Stimulated activated CD8-positive, alpha-beta memory T cell treated with anti-CD3 and anti-CD28 coated beads, Interleukin-4, amount 100 ng/mL, for 4 hours (primary cell): ENCODE measurements around the gene HAL.

Experiments used
- DNase-seq, 2 donors: peaks; one replicate each; pipeline ENCODE4 v3.0.0-alpha.2; 2020; ENCODE audit warnings: low read depth in 2 of 2, low spot score in 1 of 2

HAL gene

DNA sequence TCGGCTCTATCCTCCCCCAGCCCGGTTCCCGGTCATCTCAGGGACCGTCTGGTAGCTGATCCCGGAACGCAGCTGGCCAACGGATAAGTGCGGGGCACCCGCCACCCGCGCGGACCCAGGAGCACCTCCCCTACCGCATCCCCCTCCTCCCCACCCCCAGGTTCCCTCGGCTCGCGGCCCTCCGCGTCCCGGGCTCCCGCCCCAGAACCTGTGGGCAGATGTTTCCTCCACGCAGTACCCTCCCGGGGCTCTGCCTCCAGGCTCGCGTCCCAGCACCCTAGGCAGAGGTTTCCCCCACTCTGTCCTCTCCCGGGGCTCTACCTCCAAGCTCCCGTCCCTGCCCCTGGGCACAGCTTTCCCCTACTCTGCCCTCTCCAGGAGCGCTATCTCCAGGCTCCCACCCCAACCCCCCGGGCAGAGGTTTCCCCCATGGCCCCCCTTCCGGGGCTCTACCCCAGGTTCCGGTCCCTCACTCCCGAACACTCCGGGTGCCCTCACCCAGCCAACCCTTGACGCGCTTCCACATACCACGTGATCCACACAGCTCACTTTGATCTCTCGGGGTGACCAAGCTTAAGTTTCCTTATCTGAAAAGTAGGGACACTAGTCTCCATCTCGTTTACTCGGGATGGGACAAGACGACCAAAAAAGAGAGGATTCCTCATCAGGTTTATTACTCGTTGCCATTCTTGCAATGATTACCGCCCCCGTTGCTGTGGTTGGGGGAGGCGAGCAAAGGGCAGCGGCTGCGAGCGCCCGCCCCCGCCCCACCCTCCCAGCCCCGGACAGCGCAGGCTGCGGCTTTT, 53.4 kb downstream of the HAL start, which contains the start of gene CCDC38:
CCDC38 (minus strand) TSS at position 91 of the 806 bp plus-strand sequence. CDS start 6,105 bp downstream, outside the sequence.
- DNase-seq = peak; percentile 49 to 72

DNA sequence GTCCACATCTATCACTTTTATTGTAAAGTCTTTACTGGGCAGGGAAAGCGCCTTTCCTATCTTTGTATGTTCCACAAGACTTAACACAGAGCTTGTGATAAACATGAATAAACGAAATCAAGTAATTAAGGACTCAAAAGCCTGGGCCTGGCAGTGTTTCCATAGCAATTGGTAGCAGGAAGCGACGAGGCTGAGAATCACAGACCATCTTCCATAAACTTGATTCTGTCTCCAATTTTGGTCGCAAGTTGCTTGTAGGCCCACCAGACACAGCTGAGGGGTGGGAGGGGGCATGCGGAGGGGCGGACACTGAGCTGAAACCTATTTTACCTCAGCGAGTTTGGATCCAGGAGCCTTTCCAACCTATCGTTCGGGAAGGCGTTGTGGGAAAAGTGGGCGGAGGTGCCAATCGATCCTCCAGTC, 54.0 kb downstream of the HAL start:
- DNase-seq = no peak

- DNase-seq = no peak
Measured at GRCh38 chr12:95940514-95940913, 55.6 kb downstream of the HAL start.
